CD4-positive, alpha-beta T cell treated with Interleukin-2 at 100 ng/mL for 4 hours (primary cell): Measurements from ENCODE around the gene CBR3.
A peak's percentile ranks its signal among the peaks of the same experiment; 100 is the strongest.

Experiments used
- DNase-seq: peaks from one replicate; pipeline ENCODE4 v3.0.0-alpha.2; 2020; ENCODE audit warnings: low spot score

CBR3 gene

GRCh38 chr21:36155603-36156338 is 20.9 kb downstream of the CBR3 start:
- no peak for DNase-seq

DNA sequence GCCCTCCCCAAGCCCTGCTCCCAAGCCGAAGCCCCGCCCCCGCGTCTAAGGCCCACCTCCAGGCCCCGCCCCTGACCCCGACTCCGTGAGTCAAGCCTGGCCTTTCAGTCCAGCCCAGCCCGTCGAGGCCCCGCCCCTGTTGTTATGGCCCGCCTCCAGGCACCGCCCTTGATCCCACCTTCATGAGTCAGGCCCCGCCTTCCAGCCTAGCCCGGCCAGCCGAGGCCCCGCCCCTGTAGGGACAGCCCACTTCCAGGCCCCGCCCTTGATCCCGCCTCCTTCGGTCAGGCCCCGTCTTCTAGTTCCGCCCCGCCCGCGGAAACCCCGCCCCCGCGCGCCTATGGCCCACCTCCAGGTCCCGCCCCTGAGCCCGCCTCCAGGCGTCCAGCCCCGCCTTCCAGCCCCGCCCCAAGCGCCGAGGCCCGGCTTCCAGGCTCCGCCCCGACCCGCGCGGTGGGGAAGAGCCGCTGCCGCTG is 21.5 kb downstream of the CBR3 start:
- peak; percentile 99 for DNase-seq

DNA sequence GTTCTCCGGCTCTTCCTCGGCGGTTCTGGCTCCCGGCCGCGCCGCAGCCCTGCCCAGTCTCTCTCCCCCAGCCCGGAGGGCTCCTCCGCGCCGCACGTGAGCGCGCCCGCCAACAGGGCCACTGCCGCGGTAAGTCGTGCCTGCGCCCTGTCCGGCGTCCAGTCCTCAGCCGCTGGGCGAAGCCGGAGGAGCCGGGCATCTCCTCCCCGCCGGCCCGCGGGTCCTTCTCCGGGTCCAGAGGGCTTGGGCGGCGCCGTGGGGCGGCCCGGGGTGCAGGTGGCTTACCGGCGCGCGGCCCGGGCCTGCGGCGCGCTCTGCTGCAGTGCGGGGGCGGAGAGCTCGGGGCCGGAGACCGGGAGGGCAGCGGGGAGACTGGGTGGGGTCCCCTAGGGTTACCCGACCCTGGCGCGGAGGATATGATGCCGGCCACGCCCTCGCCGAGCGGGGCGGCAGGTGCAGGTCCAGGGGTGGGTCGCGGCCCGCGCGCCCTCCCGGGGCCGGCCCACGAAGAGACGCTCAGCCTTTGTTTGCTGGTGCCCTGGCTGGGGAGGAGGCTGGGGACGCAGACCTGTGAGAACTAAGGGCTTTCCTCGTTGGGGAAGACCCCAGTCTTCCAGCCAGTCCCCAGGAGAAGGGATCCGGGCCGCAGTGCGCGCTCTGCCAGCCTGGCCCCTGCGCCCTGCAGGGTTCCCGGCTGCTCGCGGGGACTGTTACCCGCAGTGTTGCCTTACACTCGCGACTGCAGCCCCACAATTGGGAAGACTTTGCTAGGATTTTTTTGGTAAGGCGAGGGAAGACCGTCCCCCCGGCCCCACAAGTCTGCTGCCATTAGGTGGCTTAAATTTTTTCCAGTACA is 22.2 kb downstream of the CBR3 start, which contains the start of gene DOP1B:
Gene DOP1B, plus strand, starts transcription at position 10 of the 856 bp plus-strand sequence. CDS start 7,910 bp downstream, outside the sequence.
- peak; percentile 20 for DNase-seq

GRCh38 chr21:36159356-36159921 is 24.6 kb downstream of the CBR3 start:
- no peak for DNase-seq

DNA sequence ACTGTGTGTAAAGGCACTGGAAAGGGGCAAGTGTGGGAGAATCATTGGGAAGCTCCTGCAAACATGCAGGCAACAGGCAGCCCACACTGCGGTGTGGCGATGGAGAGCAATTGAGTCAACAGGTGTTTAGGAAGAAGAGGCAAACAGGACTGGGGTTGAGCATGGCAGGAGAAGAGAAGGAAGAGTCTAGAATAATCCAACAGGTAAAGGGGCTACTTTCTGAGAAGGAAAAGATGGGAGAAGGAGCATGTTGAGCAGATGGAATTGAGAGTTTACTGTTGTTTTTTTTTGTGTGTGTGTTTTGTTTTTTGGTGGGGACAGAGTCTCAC is 25.9 kb downstream of the CBR3 start:
- no peak for DNase-seq

DNA sequence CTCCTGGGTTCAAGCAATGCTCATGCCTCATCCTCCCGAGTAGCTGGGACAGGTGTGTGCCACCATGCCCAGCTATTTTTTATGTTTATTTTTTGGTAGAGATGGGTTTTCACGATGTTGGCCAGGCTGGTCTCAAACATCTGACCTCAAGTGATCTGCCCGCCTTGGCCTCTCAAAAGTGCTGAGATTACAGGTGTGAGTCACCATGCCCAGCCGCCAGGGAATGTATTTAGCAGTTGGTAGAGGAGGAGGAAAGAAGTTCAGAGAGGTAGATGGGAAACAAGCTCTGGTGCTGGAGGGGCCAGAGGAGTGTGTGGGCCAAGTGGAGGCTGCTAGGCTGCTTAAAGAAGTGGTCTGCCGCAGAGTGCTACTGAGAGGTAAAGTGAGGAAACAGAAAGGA is 27.8 kb downstream of the CBR3 start:
- DNase-seq: no peak

DNA sequence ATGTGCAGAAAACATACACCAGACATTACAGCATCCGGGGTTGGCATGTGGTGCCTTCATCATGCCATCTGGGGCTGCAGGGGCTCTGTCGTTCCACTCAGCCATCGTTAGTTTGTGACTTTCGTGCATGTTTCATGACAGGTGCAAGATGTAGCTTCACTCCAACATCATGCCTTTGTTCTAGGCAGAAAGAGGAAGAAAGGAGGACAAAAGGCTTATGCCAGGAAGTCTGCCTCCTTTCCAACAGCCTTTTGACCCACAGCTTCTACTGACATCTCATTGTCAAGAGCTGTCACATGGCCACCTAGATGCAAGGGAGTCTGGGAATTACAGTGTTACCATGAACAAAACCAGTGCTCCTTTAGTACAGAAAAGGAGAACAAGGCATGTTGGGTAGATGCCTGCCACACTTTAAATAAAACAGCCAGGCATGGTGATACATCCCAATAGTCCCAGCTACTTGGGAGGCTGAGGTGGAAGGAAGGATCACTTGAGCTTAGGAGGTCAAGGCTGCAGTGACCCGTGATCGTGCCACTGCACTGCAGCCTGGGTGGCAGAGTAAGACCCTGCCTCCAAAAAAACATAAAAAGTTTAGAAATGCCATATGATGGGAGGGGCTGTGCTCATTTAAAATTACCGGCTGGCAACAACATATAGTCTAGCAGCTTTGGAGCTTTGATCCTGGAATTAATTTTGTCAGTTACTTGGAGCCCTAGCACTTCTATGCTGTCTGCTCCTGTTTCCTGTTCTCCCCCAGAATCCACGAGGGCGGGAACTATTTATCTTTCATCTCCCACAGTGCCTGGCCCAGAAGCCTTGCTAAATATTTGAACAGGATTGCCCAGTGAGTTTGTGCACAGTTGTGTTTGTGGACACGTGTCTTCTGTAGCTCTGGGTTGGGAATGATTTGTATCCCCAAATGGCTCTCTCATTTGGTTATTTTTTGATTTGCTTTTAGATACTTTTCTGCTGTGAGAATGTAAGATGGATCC is 29.2 kb downstream of the CBR3 start:
- no peak for DNase-seq

- DNase-seq: no peak
These were observed 30.5 kb downstream of the CBR3 start for GRCh38 chr21:36165356-36165755.

- DNase-seq: no peak
These were observed 31.8 kb downstream of the CBR3 start for GRCh38 chr21:36166705-36167104.

DNA sequence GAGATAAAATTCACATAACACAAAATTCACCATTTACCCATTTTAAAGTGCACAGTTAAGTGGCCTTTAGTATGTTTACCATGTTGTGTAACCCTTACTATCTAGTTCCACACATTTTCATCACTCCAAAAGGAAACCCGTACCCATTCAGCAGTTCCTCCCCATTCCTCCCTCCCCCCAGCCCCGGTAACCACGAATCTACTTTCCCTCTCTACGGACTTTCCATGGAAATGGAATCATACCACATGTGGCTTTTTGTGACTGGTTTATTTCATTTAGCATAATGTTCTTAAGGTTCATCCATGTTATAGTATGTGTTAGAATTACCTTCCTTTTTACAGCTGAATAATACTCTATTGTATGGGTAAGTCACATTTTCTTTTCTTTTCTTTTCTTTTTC is 32.7 kb downstream of the CBR3 start:
- DNase-seq: no peak

DNA sequence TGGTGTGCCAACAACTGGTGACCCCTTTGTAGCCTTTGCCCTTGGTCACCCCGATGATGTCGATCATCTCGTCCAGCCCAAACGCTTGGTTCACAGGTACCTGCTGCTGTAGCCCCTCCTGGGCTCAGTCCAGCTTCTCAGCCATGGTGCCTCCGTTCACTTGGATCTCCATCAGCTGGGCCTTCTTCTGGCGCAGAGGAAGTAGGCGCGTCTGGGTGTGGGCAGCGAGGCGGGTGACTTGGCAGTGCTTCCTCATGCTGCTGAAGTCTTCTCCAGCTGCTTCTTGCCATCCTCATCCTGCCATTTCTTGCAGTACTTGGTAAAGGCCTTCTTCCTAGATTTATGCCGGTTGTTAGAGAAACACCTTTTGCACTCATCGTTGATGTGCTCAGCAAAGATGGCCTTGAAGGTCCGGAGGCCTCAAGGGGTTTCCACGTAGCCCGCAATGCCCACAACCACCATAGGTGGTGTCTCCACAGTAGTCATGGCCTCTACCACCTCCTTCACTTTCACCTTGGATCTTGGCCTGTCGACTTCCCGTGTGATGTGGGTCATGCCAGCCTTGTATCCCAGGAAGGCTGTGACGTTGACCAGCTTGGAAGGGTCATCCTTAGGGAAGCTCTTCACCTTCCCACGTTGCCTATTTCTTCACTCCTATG is 34.7 kb downstream of the CBR3 start:
- DNase-seq: no peak

DNA sequence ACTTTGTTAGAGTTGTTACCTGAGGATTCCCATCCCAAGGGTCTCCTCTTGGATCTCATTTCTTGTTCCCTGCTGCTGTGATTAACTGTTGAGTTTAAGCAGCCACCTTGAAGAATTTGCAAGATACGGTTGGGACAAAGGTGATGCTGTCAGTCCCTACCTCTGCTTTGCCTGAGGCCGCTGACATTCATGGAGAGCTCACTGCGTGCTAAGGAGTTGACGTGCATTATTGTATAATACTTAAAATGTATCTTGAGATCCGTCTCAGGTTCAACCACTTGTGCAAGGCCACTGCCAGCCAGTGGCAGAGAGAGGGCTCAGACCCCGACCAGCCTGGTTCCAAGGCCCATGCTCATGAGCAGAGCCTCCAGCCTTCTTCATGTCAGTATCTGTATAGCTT is 35.9 kb downstream of the CBR3 start:
- no peak for DNase-seq

DNA sequence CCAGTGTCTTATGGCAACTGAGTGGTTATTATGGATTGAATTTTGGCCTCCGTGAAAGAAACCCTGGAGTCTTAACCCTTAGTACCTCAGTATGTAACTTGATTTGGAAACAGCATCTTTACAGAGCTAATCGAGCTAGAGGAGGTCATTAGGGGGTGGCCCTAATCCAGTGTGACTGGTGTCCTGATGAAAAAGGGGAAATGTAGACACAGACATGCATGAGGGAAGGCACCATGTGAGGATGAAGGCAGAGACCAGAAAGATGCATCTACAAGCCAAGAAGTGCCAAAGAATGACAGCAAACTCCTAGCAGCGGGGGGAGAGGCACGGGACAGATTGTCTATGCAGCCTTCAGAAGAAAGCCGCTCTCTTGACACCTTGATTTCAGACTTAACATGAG is 36.5 kb downstream of the CBR3 start:
- DNase-seq: no peak

DNA sequence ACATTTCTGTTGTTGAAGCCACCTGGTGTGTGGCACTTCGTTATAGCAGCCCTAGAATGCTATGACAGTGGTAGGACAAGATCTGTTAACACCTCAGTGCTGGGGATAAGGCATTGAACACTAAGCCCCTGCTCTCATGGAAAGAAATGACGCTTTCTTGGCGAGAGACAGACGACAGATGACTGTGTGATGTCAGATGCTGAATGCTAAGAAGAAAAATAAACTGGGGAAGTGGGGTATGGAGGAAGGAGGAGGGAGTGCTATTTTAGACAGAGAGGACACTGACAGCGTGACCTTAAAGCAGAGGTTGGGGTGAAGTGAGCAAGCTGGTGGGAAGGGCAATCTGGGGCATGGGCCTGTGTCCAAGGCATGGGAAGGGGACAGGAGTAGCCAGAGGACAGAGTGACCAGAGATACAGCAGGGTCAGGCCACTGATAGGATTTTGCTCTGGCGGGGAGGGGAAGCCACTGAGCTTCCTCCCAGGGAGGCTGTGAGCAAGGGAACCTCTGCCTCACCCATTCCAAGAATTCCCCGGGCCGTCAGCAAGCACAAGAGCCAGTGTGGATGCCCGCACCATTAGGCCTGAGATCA is 37.0 kb downstream of the CBR3 start:
- DNase-seq: no peak

GRCh38 chr21:36174780-36175179 is 39.9 kb downstream of the CBR3 start:
- DNase-seq: no peak

- DNase-seq: no peak
These were observed 41.1 kb downstream of the CBR3 start for GRCh38 chr21:36175771-36176565.

GRCh38 chr21:36178349-36178748 is 43.5 kb downstream of the CBR3 start:
- DNase-seq: no peak

GRCh38 chr21:36179145-36179544 is 44.3 kb downstream of the CBR3 start:
- DNase-seq: no peak

GRCh38 chr21:36180963-36181362 is 46.1 kb downstream of the CBR3 start:
- DNase-seq: no peak
